AG04450 (cell line): Measurements from ENCODE around the gene BTNL3. TPM values are rescaled to one million over a fixed set of nuclear protein-coding genes. Genes with fewer than 3 reads are reported as not detected.

Experiments
- CTCF ChIA-PET: fragments of 300-600, 350-600 bp; formaldehyde crosslinking; extraction: SDS; loops from one replicate; lab custom pipeline; 2022; ENCODE audit warnings: antibody characterized with exemption, inconsistent platforms; lab: Charles Lee
- POLR2A ChIA-PET: fragments of 350-600 bp; formaldehyde crosslinking; extraction: SDS; loops from one replicate; lab custom pipeline; 2021; ENCODE audit warnings: antibody characterized with exemption, inconsistent platforms; lab: Yijun Ruan, JAX
- DNase-seq: peaks from one replicate; pipeline ENCODE4 v3.0.0-alpha.2; 2011; ENCODE audit warnings: low read depth, low spot score
- H3K27ac ChIP-seq: one replicate; pipeline ENCODE4 v1.5.1; 2012; ENCODE audit warnings: low read depth, low read length, control low read depth
- H3K27me3 ChIP-seq: one replicate; pipeline ENCODE4 v1.6.0; 2012; ENCODE audit warnings: low read length; ENCODE audit not compliant: control insufficient read depth, insufficient read depth
- H3K4me3 ChIP-seq: 2 replicates; pipeline ENCODE4 v1.5.1; 2011; ENCODE audit warnings: mild to moderate bottlenecking, low read depth, low read length, control low read depth
- H3K9me3 ChIP-seq: 2 replicates; pipeline ENCODE4 v1.5.1; 2012; ENCODE audit warnings: low read length; ENCODE audit not compliant: control insufficient read depth, insufficient read depth
- polyA plus RNA-seq: library from polyadenylated mRNA; depleted of rRNA; stranded (reverse); fragments of >200 nt; gene quantifications from 2 replicates; pipeline ENCODE4 v1.2.3, GENCODE V29; 2011
- TF ChIP-seq, protein P1 (sequence below): IDR thresholded peaks from 2 replicates; pipeline ENCODE4 v1.5.1; 2011; ENCODE audit warnings: low read depth, low read length, control low read depth, inconsistent platforms

The BTNL3 gene
- polyA plus RNA-seq, 1 experiment: not detected

DNA sequence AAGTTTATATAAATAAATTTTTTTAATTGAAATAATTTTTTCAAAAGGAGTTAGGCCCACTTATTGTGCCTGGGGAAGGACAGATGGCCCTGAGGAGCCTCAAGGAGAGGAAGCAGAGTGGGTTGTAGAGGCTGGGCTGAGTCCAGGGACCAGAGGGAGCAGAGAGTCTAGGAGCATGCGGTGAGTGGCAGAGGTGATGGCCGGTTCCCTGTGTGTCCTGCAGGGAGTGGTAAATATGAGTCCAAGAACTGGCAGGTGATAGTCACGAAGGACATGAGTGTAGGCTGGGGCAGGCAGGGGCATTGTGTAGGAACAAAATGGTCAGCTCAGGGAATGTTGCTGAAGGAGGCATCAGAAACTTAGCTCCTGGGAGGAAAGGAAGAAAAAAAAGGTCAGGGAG lies 43.1 kb downstream of the BTNL3 start:
- Histone ChIP-seq H3K27ac (no peak overlapping the region), H3K27me3 (no peaks in the 10 kb centered on the region), H3K9me3 (peaks cover 19% of the 10 kb centered on the region), H3K4me3 (no peak overlapping the region)
- CTCF ChIA-PET: no interaction called here
- TF ChIP-seq, protein P1, sequence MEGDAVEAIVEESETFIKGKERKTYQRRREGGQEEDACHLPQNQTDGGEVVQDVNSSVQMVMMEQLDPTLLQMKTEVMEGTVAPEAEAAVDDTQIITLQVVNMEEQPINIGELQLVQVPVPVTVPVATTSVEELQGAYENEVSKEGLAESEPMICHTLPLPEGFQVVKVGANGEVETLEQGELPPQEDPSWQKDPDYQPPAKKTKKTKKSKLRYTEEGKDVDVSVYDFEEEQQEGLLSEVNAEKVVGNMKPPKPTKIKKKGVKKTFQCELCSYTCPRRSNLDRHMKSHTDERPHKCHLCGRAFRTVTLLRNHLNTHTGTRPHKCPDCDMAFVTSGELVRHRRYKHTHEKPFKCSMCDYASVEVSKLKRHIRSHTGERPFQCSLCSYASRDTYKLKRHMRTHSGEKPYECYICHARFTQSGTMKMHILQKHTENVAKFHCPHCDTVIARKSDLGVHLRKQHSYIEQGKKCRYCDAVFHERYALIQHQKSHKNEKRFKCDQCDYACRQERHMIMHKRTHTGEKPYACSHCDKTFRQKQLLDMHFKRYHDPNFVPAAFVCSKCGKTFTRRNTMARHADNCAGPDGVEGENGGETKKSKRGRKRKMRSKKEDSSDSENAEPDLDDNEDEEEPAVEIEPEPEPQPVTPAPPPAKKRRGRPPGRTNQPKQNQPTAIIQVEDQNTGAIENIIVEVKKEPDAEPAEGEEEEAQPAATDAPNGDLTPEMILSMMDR: no peak
- POLR2A ChIA-PET: no interaction called here
- DNase-seq: no peak

DNA sequence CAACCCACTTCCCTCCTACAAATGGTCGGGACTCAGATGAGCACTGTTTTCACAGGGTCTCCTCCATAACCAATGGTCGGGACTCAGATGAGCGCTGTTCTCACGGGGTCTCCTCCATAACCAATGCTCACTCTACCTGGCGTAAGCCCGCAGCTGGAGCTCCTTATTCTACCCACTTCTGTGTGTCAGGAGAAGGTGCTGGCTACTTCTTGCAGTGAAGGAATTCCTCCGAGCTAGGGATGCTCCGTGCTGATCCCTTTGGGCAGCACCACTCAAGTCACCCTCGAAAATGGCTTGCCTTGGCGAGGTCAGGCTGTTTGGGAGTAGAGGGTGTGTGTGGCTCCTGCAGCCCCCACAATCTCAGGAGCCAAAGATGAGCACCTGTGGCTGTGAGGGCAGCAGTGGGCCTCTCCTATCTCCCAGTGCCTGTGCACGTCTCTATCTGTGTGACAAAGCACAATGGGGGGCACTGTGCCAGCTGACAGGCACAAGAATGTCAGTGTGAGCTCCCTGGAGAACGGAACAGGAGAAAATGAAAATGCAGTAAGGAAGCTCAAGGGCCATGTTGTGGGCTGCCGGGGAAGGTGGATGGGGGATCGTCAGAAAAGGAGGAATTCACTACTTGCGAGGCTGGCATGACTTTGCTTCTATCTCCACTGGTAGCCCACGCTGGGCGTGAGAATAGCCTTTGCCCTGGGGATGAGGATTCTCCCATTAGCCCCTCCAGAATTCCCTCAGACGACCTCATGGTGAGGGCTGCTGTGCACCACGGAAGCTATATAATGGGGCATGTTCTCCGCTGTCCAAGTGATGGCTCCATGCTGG lies 47.6 kb downstream of the BTNL3 start:
- DNase-seq: no peak
- TF ChIP-seq, protein P1: no peak
- H3K4me3 ChIP-seq: no peak overlapping the region
- no peak overlapping the region for H3K27ac ChIP-seq
- ChIA-PET CTCF (no interaction called here), POLR2A (no interaction called here)
- H3K27me3 ChIP-seq: no peaks in the 10 kb centered on the region
- H3K9me3 ChIP-seq: peaks cover 14% of the 10 kb centered on the region; the same call in 1 of the 2 replicates

DNA sequence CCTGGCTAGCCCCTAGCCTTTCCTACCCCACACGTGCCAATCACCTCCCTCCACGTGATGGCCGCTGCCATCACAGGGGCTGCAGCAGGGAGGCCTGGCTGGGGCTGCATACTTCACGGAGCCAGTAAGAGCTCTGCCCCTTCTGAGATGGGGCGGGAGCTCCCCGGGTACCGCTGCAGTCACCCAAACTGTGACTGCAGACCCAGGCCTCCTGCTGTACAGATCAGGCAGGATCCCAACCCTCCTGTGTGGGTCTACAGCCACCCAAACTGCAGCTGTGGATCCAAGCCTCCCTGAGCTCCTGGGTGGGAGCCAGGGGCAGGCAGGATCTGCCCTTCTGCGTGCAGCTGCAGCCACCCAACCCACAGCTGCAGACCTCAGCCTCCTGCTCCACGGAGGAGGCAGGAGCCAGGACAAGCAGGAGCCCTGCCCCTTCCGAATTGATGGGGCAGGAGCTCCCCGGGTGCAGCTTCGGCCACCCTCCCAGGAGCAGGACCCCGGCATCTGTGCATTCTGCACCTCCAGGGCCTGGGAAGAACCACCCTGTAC lies 48.2 kb downstream of the BTNL3 start:
- H3K9me3 ChIP-seq: peaks cover 12% of the 10 kb centered on the region; the same call in 1 of the 2 replicates
- H3K4me3 ChIP-seq: no peak overlapping the region
- H3K27me3 ChIP-seq: no peaks in the 10 kb centered on the region
- TF ChIP-seq, protein P1: no peak
- POLR2A ChIA-PET: no interaction called here
- no peak overlapping the region for H3K27ac ChIP-seq
- CTCF ChIA-PET: no interaction called here
- no peak for DNase-seq

DNA sequence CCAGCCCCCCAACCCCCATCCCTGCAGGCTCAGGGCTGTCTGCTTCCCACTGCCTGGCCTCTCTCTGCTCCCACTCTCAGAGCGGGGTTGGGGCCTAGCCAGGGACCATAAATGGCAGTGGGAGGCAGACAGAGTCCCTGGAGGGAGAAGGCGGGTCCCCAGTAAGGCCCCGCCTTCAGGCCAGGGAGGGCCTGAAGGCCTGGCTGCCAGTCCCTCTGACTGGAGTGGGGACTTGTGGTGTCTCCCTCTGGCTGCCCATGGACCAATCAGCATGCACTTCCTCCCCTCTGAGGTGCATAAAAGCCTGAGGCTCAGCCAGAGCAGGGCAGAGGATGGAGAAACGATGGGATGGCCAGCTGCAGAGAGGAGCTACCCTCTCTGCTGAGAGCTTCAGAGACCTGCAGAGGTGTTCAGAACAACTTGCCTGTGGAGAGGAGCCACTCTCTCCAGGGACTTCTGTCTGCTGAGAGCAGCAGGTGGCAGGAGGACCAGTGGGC lies 48.8 kb downstream of the BTNL3 start:
- Histone ChIP-seq H3K27me3 (no peaks in the 10 kb centered on the region), H3K27ac (no peak overlapping the region), H3K9me3 (peaks cover 7% of the 10 kb centered on the region; the same call in 1 of the 2 replicates), H3K4me3 (no peak overlapping the region)
- ChIA-PET POLR2A (no interaction called here), CTCF (no interaction called here)
- TF ChIP-seq, protein P1: no peak
- no peak for DNase-seq

DNA sequence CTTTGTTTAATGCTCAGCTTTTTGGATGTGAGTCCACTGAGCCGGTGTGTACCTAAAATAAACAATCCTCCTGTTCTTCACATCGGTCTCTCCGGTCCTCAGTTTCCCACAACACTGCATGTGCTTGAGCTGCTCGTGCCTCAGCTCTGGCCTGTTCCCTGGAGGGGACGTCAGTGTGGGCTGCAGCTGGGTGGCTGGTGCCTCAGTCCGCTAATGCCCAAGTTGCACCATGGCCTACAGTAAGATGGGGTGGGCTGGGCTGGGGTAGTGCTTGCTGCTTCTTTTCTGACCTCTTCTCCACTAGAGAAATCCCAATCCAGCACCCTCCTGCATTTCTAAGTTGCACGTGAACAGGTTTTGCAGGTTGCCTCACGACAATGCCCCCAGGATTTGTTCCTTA lies 50.8 kb downstream of the BTNL3 start:
- DNase-seq: no peak
- Histone ChIP-seq H3K27ac (no peak overlapping the region), H3K27me3 (no peaks in the 10 kb centered on the region), H3K4me3 (no peak overlapping the region), H3K9me3 (peaks cover 5% of the 10 kb centered on the region; the same call in 1 of the 2 replicates)
- TF ChIP-seq, protein P1: no peak
- POLR2A ChIA-PET: no interaction called here
- CTCF ChIA-PET: no interaction called here
